ENCODE data around the gene ANKRD35.
A peak's percentile ranks its signal among the peaks of the same experiment; 100 is the strongest.
"Not testable (repeated sequence)": the region's sequence is repeated elsewhere in the genome, so short reads cannot be mapped to it uniquely, and the experiment has no call there.

Gene ANKRD35

DNA sequence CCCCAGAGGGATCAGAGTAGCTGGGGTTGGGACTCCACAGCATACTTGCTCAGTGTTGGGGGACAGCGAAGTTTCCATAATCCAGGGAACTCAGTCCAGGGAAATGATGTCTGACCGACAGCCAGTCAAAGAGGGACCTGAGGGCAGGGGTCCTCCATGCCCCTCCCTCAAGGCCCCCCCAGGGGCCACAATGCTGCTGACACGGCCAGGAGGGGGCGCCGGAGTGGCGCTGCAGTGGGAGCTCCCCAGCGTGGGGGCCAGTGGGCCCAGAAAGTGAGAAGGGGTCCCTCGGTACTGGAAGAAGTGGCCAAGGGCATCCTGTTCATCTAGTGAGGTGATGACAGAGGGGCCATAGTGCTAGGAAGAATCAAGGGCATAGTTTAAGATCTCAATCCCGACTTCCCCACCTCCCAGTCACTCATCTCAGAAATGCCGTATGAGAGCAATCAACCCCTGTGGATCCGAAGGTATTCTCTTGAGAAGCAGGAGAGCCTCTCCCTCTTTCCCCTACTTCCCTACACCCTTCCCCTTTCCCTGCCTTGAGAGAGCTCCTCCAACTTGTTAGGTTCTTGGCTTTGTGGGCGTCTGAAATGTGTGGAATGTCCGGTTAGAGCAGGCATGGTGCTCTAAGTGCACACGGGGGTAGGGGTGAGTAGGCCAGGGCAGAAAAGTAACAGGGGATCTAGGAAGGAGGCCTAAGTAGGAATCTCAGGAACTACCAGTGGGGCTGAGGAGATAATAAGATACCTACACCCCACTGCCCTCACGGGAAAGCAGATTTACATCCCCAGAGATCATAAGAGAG lies 36.1 kb downstream of the ANKRD35 start:
- DNase-seq: peak; percentile 72

DNA sequence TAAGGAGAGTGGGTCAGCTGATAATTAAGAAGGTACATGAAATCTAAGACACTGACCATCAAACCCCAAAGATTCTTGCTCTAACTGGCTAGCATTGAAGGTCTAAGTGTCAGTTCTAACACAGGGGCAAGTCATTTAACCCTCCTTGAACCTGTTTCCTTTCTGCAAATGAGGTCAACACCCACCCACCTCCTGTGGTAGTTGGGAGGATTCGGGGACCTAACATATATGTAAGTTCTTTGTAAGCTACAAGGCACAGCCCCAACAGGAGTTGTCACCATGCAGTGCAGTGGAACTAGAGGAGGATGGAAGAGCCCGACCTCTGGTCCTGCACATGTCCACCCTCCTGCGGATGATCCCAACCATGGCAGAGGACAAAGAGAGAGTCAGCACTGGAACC lies 37.8 kb downstream of the ANKRD35 start:
- no peak for DNase-seq

GRCh38 chr1:145846201-145846612 lies 39.5 kb downstream of the ANKRD35 start:
- DNase-seq: peak; percentile 63

DNA sequence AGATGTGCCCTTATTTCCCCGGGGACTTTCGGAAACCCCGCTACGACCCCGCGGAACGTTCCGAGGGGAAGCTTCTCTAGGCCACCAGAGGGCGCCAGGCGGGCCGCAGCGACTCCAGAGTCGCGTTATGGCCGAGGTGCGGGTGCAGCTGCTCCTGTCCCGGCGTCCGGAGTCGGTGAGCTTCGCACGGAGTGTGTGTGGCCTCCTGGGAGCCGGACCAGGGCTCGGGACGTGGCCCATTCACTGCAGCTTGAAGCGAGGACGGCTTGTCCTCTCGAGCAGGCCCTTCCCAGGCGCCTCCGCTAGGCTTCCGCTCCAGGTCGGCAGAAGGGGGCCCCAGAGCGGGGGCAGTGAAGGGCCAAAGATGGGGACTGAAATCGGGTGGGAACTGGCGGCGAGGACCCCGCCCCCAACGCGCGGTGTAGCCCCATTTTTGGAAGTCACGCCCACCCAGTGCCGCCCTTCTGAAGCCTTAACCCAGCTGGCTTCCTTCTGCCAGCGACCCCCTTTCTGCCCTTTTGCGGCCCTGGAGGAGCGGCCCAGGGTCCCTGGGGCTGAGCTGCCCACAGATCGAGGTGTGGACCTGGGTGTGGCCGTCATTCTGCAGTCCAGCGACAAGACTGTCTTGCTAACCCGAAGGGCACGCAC lies 40.0 kb downstream of the ANKRD35 start, which contains the start of gene NUDT17:
Gene NUDT17 (plus strand): TSS at position 117 of the 648 bp plus-strand sequence. CDS start 11 bp downstream, at position 128.
- DNase-seq: peak; percentile 92

GRCh38 chr1:145845144-145845513 lies 40.5 kb downstream of the ANKRD35 start:
- DNase-seq: no peak

GRCh38 chr1:145843031-145843430 lies 42.6 kb downstream of the ANKRD35 start:
- no peak for DNase-seq

DNA sequence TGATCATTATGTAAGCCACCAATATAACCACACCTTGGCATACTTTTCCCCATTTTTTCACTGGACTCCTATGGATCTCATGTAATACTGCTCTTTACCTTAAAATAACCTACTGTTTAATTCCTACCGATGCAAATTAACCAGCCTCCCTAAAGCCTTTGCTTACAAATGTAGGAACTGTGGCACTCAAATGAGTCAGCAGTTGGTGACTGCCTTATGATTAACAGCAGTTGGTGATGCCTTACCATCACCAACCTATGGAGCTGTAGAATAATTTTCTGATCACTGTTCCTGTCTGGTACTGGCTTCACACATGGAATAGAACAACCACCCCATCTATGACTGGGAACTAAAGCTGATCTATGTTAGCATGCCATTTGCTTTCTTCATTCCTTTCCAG lies 48.0 kb downstream of the ANKRD35 start:
- DNase-seq: no peak

- DNase-seq: not testable (repeated sequence)
Observed at GRCh38 chr1:145830810-145831209, 54.9 kb downstream of the ANKRD35 start.

DNA sequence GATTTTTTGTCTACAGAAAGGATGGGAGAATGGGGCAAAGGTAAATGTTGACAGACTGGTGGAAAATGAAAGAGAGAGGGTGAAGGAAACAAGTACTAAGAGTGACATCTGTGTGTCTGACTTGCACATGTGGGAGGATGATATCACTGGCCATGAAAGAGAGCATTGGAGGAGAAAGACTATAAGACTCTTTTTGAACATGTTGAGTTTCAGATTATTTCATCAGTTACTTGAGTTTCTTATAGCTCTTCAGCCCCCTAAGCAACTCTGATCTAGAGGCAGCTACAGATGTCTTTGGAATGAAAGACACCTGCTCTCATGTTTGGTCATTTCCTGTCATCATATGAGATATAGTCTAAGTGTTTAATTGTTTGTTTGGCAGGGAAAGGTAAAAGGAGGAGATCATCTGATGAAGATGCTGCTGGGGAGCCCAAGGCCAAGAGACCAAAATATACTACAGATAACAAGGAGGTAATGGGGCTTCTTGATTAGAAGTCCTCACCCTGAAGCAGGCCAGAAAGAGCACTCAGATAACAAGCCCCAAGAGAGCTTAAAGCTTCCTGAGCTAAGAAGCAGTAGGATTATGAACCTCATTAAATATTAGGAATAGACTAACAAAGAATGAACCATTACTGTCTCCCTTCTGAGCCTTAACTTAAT lies 57.2 kb downstream of the ANKRD35 start:
- no peak for DNase-seq

DNA sequence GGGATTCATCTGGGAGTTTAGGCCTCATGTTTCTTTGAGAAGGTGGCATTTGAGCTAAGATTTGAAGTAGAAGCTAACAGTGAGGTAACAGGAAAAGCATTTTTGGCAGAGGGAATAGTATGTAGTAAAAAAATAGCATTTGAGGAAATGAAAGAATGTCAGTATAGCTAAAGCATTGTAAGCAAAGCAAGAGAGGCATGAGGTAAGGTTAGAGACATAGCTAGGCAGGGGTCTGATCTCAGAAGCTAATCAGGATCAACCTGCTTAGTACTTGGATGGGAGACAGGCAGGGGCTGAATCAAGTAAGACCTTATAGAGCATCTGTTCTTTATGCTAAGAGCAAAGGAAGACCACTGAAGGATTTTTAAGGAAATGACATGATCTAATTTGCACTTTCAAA lies 57.7 kb downstream of the ANKRD35 start:
- DNase-seq: no peak

DNA sequence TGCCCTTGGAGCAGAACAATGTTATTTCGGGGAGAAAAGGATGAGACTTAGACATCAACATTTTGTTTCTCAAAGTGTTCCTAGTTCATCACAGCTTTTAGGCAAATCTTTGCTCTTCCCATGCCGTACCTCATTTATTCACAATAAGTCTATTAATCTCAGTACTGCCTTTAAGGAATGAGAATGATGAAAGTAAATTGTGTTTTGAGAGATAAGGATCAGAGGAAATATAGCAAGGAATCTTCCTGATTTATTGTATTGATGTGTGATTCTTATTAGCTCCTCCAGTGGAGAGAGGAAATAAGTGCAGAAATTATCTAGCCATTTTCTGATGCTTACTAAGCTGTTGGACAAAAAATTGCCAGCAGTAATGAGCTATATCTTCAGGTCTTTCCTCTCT lies 59.6 kb downstream of the ANKRD35 start:
- no peak for DNase-seq

GRCh38 chr1:145824499-145824842 lies 61.2 kb downstream of the ANKRD35 start:
- DNase-seq: no peak

DNA sequence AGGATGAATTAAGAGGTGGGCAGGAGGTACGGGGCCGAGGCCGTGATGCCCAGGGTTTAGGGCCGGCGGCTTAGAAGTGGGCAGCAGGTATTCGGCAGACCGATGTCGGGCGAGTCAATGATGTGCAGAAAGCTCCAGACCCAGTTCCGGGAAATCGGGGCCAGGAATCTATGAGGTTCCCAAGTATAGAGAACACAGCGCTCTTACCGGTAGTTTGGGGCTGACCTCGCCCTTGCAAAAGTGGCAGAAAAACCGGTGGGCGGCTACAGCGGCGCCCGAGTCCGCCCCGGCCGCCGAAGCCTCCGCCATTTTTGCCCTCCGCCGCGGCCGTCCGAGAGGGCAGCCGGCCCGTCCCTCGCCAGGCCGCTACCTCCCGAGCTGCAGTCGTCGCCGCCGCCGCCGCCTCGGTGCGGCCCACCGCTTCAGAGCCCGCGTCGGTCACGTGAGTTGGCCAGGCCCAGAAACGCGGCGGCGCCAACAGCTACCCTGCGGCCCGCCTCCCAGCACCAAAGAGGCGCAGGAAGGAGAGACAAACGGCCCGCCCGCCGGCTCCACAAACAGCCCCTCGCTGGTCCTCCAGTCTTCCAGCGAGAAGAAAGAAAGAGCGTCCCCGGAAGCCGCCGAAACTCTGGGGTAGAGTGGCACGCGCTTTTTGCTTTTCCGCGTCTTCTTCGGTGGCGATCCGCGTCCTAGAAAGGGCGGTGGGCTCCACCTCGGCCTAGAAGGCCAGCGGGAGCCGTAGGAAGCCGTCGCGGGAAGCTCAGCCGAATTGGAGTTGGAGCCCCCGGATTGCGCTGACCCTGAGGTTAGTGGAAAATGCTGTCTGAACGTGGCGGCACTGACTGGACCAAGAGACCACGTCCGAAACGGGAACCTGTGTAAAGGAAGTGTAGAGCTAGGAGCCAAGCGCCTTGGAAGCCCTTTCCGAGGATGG lies 61.8 kb downstream of the ANKRD35 start, which contains the start of the genes POLR3C and RNF115:
Gene POLR3C (plus strand): TSS at position 636 of the 934 bp plus-strand sequence. CDS start 1,577 bp downstream, outside the sequence.
Gene RNF115 (minus strand): TSS at position 531 of the 934 bp plus-strand sequence. CDS start 222 bp downstream, at position 309.
- peak; percentile 96 for DNase-seq

- DNase-seq: not testable (repeated sequence)
Observed at GRCh38 chr1:145822779-145823331, 62.8 kb downstream of the ANKRD35 start.

DNA sequence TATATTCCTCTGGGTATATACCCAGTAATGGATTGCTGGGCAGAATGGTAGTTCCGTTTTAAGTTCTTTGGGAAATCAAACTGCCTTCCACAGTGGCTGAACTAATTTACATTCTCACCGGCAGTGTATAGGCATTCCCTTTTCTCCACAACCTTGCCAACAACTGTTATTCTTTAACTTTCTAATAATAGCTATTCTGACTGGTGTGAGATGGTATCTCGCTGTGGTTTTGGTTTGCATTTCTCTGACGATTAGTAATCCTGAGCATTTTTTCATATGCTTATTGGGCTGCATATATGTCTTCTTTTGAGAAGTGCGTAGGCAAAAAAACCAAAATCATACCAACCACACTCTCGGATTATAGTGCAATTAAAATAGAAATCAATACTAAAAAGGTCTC lies 67.6 kb downstream of the ANKRD35 start:
- not testable (repeated sequence) for DNase-seq

All from islet precursor cell (in vitro differentiated cells).